K562 (cell line): ENCODE results near the gene FOXN3. TPM values are rescaled to one million over a fixed set of nuclear protein-coding genes. Genes with fewer than 3 reads are reported as not detected.

ENCODE experiments used
- ATAC-seq: fragments of 200-7000 bp; cut with Tn5 transposase; 3 replicates; pipeline ENCODE4 v1.9.1; 2020; ENCODE audit warnings: moderate library complexity
- BruUV-seq: library from RNA; stranded (reverse); fragments of 400-500 nt; replicated peaks from 2 replicates; lab custom pipeline; 2021; lab: Mats Ljungman, UMichigan
- CTCF ChIA-PET: fragments of 300-600 bp; formaldehyde crosslinking; extraction: SDS; loops from one replicate; lab custom pipeline; 2021; ENCODE audit warnings: low intra/inter-chr PET ratio; lab: Yijun Ruan, JAX
- POLR2A ChIA-PET: fragments of 300-600, 350-650 bp; sonication (Branson Sonifier 250); formaldehyde crosslinking; extraction: SDS; loops from one replicate; lab custom pipeline; 2021; ENCODE audit warnings: antibody characterized with exemption, inconsistent platforms; lab: Yijun Ruan, JAX
- DNase-seq, 4 experiments: peaks; one replicate each; pipeline versions ENCODE4 v3.0.0 to v3.0.0-alpha.2; 2011 to 2018; ENCODE audit warnings: low spot score in 3 of 4, mixed read lengths in 3 of 4; ENCODE audit errors: extremely low read depth in 1 of 4
- FAIRE-seq: peaks from 2 replicates; lab custom pipeline; 2011; peaks lifted over from hg19 to GRCh38; lab: Jason Lieb, UNC
- H2AFZ ChIP-seq: 2 replicates; pipeline ENCODE4 v1.6.0; 2011; ENCODE audit warnings: low read depth, low read length, control low read depth, inconsistent platforms
- H3K27ac ChIP-seq: fragments of 200-600 bp; 3 replicates; pipeline ENCODE4 v1.8.0; 2011; ENCODE audit warnings: low read depth, mild to moderate bottlenecking, control low read depth, inconsistent platforms, low read length, moderate library complexity, mixed read lengths; ENCODE audit errors: extremely low read depth
- H3K27me3 ChIP-seq, 2 experiments: fragments of 300-600 bp in 1 of 2; 2 replicates in 1 of 2; 3 replicates in 1 of 2; pipeline versions ENCODE4 v1.6.0 to v1.8.0; 2011; ENCODE audit warnings: inconsistent platforms in 2 of 2, low read length in 2 of 2, mild to moderate bottlenecking in 1 of 2, mixed read lengths in 1 of 2, moderate library complexity in 1 of 2; ENCODE audit not compliant: control insufficient read depth in 2 of 2, insufficient read depth in 2 of 2
- H3K36me3 ChIP-seq: fragments of 300-600 bp; 3 replicates; pipeline ENCODE4 v1.8.0; 2011; ENCODE audit warnings: mild to moderate bottlenecking, low read length, inconsistent platforms; ENCODE audit not compliant: control insufficient read depth, insufficient read depth
- H3K4me1 ChIP-seq, 2 experiments: fragments of 200-600 bp in 1 of 2; replicated peaks in 1 of 2; 2 replicates in 1 of 2; 3 replicates in 1 of 2; pipeline versions ENCODE4 v1.5.1 to v1.8.0; 2011; ENCODE audit warnings: inconsistent platforms in 2 of 2, low read length in 2 of 2, mild to moderate bottlenecking in 1 of 2, mixed read lengths in 1 of 2, moderate library complexity in 1 of 2; ENCODE audit not compliant: control insufficient read depth in 2 of 2, insufficient read depth in 2 of 2
- H3K4me2 ChIP-seq: 2 replicates; pipeline ENCODE4 v1.6.1; 2011; ENCODE audit warnings: low read length, control low read depth, inconsistent platforms, mixed read lengths; ENCODE audit not compliant: insufficient read depth
- H3K4me3 ChIP-seq: fragments of 200-600 bp; sonication (generic), shearing (Covaris generic); 2 replicates; pipeline ENCODE4 v1.5.1; 2016; ENCODE audit warnings: control low read depth, inconsistent platforms
- H3K79me2 ChIP-seq: fragments of 200-600 bp; 3 replicates; pipeline ENCODE4 v1.8.0; 2011; ENCODE audit warnings: low read length, inconsistent platforms; ENCODE audit not compliant: control insufficient read depth, insufficient read depth
- H3K9ac ChIP-seq, 2 experiments: 2 replicates each; pipeline versions ENCODE4 v1.6.0 to v1.6.1; 2011; ENCODE audit warnings: low read depth in 2 of 2, low read length in 2 of 2, control low read depth in 1 of 2, inconsistent platforms in 1 of 2, mild to moderate bottlenecking in 1 of 2, mixed read lengths in 1 of 2; ENCODE audit not compliant: insufficient read depth in 1 of 2
- H3K9me1 ChIP-seq: one replicate; pipeline ENCODE4 v1.6.0; 2011; ENCODE audit warnings: inconsistent platforms, mild to moderate bottlenecking, low read length, moderate library complexity; ENCODE audit not compliant: control insufficient read depth, insufficient read depth
- H3K9me3 ChIP-seq: replicated peaks from 2 replicates; pipeline ENCODE4 v1.5.1; 2011; ENCODE audit warnings: low read depth, low read length, inconsistent platforms; ENCODE audit not compliant: control insufficient read depth, insufficient read depth
- H4K20me1 ChIP-seq: replicated peaks from 2 replicates; pipeline ENCODE4 v1.6.1; 2011; ENCODE audit warnings: low read length, inconsistent platforms, mixed read lengths; ENCODE audit not compliant: control insufficient read depth, insufficient read depth
- KLF10 ChIP-seq: fragments of 250-450 bp; sonication (Bioruptor Pico); IDR thresholded peaks from 2 replicates; pipeline ENCODE4 v1.6.1; 2021; ENCODE audit warnings: matching md5 sums
- ZBTB2 ChIP-seq: fragments of 450-650 bp; IDR thresholded peaks from 2 replicates; pipeline ENCODE4 v1.6.1; 2016; ENCODE audit warnings: antibody characterized with exemption
- ZKSCAN3 ChIP-seq: fragments of 250-450 bp; sonication (Bioruptor Pico); IDR thresholded peaks from 2 replicates; pipeline ENCODE4 v1.4.0; 2020
- ZNF280B ChIP-seq: fragments of 250-450 bp; sonication (Bioruptor Pico); IDR thresholded peaks from 2 replicates; pipeline ENCODE4 v1.5.1; 2021; ENCODE audit warnings: mild to moderate bottlenecking
- WGBS: fragments of 100-300 bp; shearing (Covaris generic); methylation state at CpG from one replicate; pipeline ENCODE4 v1.1.6; 2016; ENCODE audit warnings: low coverage, mixed read lengths; ENCODE audit not compliant: insufficient coverage; ENCODE audit errors: missing lambda C conversion rate; 5-methylcytosine and 5-hydroxymethylcytosine counted together
- in situ Hi-C: fragments of 300-500 bp; cut with MboI; formaldehyde crosslinking; loops from 4 replicates; pipeline ENCODE4 v1.15.0; 2018; ENCODE audit warnings: inconsistent platforms, mixed read lengths
- intact Hi-C: fragments of 100-400 bp; cut with micrococcal nuclease; formaldehyde crosslinking; loops from 2 replicates; pipeline ENCODE4 v1.14.2; 2022
- polyA plus RNA-seq, 8 experiments: library from polyadenylated mRNA; depleted of rRNA in 4 of 8; stranded (reverse) in 5 of 8; unstranded in 3 of 8; fragments of >200 nt; fragmentation: Nextera tagmentation in 2 of 8; fragmentation: Illumina TruSeq in 1 of 8; extraction: Ambion mirVana in 2 of 8; extraction: Trizol in 1 of 8; gene quantifications; 2 replicates each; pipeline versions ENCODE4 v1.2.1 to v1.2.3, GENCODE V29; 2011 to 2014; ENCODE audit warnings: inconsistent platforms in 1 of 8, missing spikeins in 1 of 8
- total RNA-seq, 7 experiments: library from RNA; depleted of rRNA in 6 of 7; stranded (reverse); fragments of >200 nt in 6 of 7; fragmentation: Illumina TruSeq in 2 of 7; extraction: Trizol in 2 of 7; gene quantifications; 2 replicates each; pipeline versions ENCODE4 v1.2.1 to v1.2.3, GENCODE V29; 2011 to 2021; ENCODE audit warnings: low replicate concordance in 1 of 7

Gene FOXN3
- total and polyA plus RNA-seq, 9 of the 15 experiments (the other 6 are each of a cell fraction or from before 2014, with no cell fraction given): 0.07 to 1.3 (median 0.40) TPM

GRCh38 chr14:89465876-89466275 is 48.8 kb upstream of the FOXN3 start:
- Histone ChIP-seq H4K20me1 (peaks cover 6% of the 10 kb centered on the region; the same call in 1 of the 2 replicates), H3K9ac (no peak overlapping the region), H3K4me2 (no peak overlapping the region), H3K9me1 (no peaks in the 10 kb centered on the region), H3K9me3 (no peaks in the 10 kb centered on the region), H2AFZ (peak overlapping the region; percentile 70; the same call in 1 of the 2 replicates), H3K4me1 (peaks cover 5 to 15% of the 10 kb centered on the region in 2 experiments; a peak in 4 of 5 replicates), H3K79me2 (no peaks in the 10 kb centered on the region), H3K27me3 (no peaks in the 10 kb centered on the region), H3K4me3 (no peak overlapping the region), H3K27ac (no peak overlapping the region), H3K36me3 (no peaks in the 10 kb centered on the region)
- FAIRE-seq: no peak
- CTCF ChIA-PET: no interaction called here
- no peak for ATAC-seq
- POLR2A ChIA-PET: interaction anchor here (1.2 kb wide), 1 partner anchor 10 kb away, joined by 3 read pairs; no protein-coding TSS in a partner anchor
- in situ Hi-C loops (no loop called here), intact Hi-C loops (no loop called here)
- BruUV-seq: no TSS peak
- no peak for DNase-seq
- TF ChIP-seq ZBTB2: no peak
- no peak for TF ChIP-seq ZNF280B (CRISPR knock-in tag)
- TF ChIP-seq KLF10: no peak
- TF ChIP-seq ZKSCAN3 (CRISPR knock-in tag): no peak
- 18% methylated on average over 5 of the region's 5 CpGs for WGBS
